Measurements from ENCODE around the gene KHDRBS2.

The KHDRBS2 gene

DNA sequence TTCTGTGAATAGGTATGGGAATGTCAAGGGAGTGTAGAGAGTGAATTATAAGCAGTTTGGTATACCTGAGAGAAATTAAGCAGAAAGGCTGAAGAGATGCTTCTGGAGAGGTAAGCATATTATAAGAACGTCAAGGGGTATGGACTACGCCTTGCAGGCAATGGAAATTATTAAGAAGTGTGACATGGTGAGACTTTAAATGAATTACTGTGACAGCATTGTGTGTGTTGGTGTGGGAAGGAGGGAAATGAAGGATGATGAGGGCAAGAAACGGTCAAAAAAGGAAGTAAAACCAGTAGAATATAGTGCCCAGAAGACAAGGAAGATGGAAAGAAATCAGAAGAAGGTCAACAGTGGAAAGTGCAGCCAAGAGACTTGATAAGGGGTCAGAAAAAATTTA lies 5.9 kb downstream of the KHDRBS2 start:
- TF ChIP-seq, protein P1, sequence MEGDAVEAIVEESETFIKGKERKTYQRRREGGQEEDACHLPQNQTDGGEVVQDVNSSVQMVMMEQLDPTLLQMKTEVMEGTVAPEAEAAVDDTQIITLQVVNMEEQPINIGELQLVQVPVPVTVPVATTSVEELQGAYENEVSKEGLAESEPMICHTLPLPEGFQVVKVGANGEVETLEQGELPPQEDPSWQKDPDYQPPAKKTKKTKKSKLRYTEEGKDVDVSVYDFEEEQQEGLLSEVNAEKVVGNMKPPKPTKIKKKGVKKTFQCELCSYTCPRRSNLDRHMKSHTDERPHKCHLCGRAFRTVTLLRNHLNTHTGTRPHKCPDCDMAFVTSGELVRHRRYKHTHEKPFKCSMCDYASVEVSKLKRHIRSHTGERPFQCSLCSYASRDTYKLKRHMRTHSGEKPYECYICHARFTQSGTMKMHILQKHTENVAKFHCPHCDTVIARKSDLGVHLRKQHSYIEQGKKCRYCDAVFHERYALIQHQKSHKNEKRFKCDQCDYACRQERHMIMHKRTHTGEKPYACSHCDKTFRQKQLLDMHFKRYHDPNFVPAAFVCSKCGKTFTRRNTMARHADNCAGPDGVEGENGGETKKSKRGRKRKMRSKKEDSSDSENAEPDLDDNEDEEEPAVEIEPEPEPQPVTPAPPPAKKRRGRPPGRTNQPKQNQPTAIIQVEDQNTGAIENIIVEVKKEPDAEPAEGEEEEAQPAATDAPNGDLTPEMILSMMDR (IDR thresholded peaks at IDR 0.05; ENCODE audit: low read depth, low read length): no peak
- TF ChIP-seq EZH2phosphoT487 (IDR thresholded peaks at IDR 0.05; ENCODE audit: low read depth): no peak
- Histone ChIP-seq H3K4me2 (ENCODE audit: low read length) (no peak overlapping the region), H3K9ac (ENCODE audit: low read length) (no peak overlapping the region), H3K9me3 (ENCODE audit: insufficient read depth, low read length) (no peaks in the 10 kb centered on the region), H3K27ac (ENCODE audit: low read length) (no peak overlapping the region), H2AFZ (ENCODE audit: low read depth, low read length) (no peak overlapping the region), H4K20me1 (ENCODE audit: insufficient read depth, low read length) (no peaks in the 10 kb centered on the region), H3K4me3 (ENCODE audit: low read length) (no peak overlapping the region), H3K79me2 (ENCODE audit: low read length) (no peaks in the 10 kb centered on the region), H3K27me3 (ENCODE audit: low read depth, low read length) (no peaks in the 10 kb centered on the region), H3K36me3 (replicated peaks; ENCODE audit: low read depth, low read length) (no peaks in the 10 kb centered on the region), H3K4me1 (ENCODE audit: low read length) (no peaks in the 10 kb centered on the region)

DNA sequence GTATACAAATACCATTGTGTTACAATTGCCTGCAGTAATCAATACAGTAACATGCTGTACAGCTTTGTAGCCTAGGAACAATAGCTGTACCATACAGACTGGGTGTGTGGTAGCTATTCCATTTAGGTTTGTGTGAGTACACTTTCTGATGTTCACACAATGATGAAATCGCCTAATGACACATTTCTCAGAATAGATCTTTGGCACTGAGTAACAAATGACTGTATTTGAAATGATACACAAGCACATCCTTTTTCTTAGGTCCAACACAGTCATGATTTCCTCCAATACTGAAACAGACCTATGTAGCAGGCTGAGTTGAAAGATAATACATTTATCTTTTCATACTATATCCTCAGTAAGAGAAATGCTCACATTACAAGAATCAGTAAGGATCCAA lies 13.9 kb downstream of the KHDRBS2 start:
- Histone ChIP-seq H3K4me1 (ENCODE audit: low read length) (no peaks in the 10 kb centered on the region), H3K4me3 (ENCODE audit: low read length) (no peak overlapping the region), H3K9me3 (ENCODE audit: insufficient read depth, low read length) (no peaks in the 10 kb centered on the region), H3K4me2 (ENCODE audit: low read length) (no peak overlapping the region), H3K27ac (ENCODE audit: low read length) (no peak overlapping the region), H4K20me1 (ENCODE audit: insufficient read depth, low read length) (no peaks in the 10 kb centered on the region), H3K79me2 (ENCODE audit: low read length) (no peaks in the 10 kb centered on the region), H3K27me3 (ENCODE audit: low read depth, low read length) (no peaks in the 10 kb centered on the region), H3K36me3 (replicated peaks; ENCODE audit: low read depth, low read length) (no peaks in the 10 kb centered on the region), H2AFZ (ENCODE audit: low read depth, low read length) (no peak overlapping the region), H3K9ac (ENCODE audit: low read length) (no peak overlapping the region)
- no peak for TF ChIP-seq EZH2phosphoT487 (IDR thresholded peaks at IDR 0.05; ENCODE audit: low read depth)
- TF ChIP-seq, protein P1 (IDR thresholded peaks at IDR 0.05; ENCODE audit: low read depth, low read length): no peak

DNA sequence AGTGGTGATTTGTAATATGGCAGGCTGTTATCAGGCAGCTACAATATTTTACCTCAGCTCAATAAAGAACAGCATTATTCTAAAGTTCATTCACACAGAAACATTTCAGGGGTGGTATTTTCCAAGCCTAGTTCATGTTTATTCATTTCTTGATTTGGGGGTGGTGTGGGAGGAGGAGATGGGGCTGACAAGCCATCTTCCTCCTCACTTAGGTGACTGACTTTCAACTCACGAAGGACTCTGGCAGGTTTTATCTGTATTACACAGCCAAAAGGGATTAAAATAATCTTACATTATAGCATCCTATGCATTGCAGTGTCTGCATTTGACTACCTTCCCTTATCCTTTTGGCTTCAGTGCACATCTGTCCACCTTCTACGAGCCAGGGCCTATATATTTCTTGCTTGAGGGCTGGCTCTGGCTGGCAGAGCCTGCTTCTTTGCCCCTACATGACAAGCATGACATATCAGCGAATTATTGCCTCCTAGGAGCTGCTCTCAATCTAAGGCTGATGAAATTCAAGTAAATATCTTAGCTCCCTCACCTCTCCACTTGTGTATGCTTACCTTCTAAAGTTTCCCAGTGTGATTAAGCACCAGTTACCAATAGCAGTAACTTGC lies 20.0 kb downstream of the KHDRBS2 start:
- H4K20me1 ChIP-seq (ENCODE audit: insufficient read depth, low read length): no peaks in the 10 kb centered on the region
- no peaks in the 10 kb centered on the region for H3K4me1 ChIP-seq (ENCODE audit: low read length)
- no peak overlapping the region for H3K9ac ChIP-seq (ENCODE audit: low read length)
- no peaks in the 10 kb centered on the region for H3K9me3 ChIP-seq (ENCODE audit: insufficient read depth, low read length)
- no peak overlapping the region for H3K27ac ChIP-seq (ENCODE audit: low read length)
- H2AFZ ChIP-seq (ENCODE audit: low read depth, low read length): no peak overlapping the region; the same call in 1 of the 2 replicates
- no peaks in the 10 kb centered on the region for H3K27me3 ChIP-seq (ENCODE audit: low read depth, low read length)
- H3K4me2 ChIP-seq (ENCODE audit: low read length): no peak overlapping the region
- TF ChIP-seq EZH2phosphoT487 (IDR thresholded peaks at IDR 0.05; ENCODE audit: low read depth): no peak
- TF ChIP-seq, protein P1 (IDR thresholded peaks at IDR 0.05; ENCODE audit: low read depth, low read length): no peak
- H3K4me3 ChIP-seq (ENCODE audit: low read length): no peak overlapping the region
- H3K79me2 ChIP-seq (ENCODE audit: low read length): no peaks in the 10 kb centered on the region
- no peaks in the 10 kb centered on the region for H3K36me3 ChIP-seq (replicated peaks; ENCODE audit: low read depth, low read length)

DNA sequence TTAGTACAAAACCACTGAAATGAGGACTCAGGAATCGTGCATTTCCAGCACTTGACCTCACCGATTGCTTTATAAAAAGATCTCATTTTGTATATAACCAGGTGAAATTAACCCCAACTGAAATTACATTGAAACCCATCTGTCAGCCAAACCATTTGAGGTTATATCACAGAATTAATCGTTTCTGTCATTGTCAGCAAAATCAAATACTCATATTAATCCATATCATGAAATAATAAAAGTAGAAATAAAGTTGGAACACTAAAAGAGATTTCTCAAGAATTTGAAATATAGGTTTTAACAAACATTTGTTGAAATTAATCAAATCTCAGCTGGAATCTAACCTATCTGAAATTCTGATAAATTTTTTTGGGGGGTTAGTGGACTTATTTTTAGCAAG lies 23.7 kb downstream of the KHDRBS2 start:
- H4K20me1 ChIP-seq (ENCODE audit: insufficient read depth, low read length): no peaks in the 10 kb centered on the region
- H3K4me2 ChIP-seq (ENCODE audit: low read length): no peak overlapping the region
- H3K9ac ChIP-seq (ENCODE audit: low read length): no peak overlapping the region
- no peaks in the 10 kb centered on the region for H3K4me1 ChIP-seq (ENCODE audit: low read length)
- TF ChIP-seq, protein P1 (IDR thresholded peaks at IDR 0.05; ENCODE audit: low read depth, low read length): no peak
- TF ChIP-seq EZH2phosphoT487 (IDR thresholded peaks at IDR 0.05; ENCODE audit: low read depth): no peak
- H3K79me2 ChIP-seq (ENCODE audit: low read length): no peaks in the 10 kb centered on the region
- no peaks in the 10 kb centered on the region for H3K27me3 ChIP-seq (ENCODE audit: low read depth, low read length)
- H3K27ac ChIP-seq (ENCODE audit: low read length): no peak overlapping the region
- H2AFZ ChIP-seq (ENCODE audit: low read depth, low read length): no peak overlapping the region
- H3K4me3 ChIP-seq (ENCODE audit: low read length): no peak overlapping the region
- H3K36me3 ChIP-seq (replicated peaks; ENCODE audit: low read depth, low read length): no peaks in the 10 kb centered on the region
- H3K9me3 ChIP-seq (ENCODE audit: insufficient read depth, low read length): no peaks in the 10 kb centered on the region
